Stimulated activated CD8-positive, alpha-beta memory T cell treated with anti-CD3 and anti-CD28 coated beads, Interleukin-7, amount 100 ng/mL, for 4 hours (primary cell): ENCODE results near the gene NEUROD2.

Experiments used
- DNase-seq, 2 donors: peaks; one replicate each; pipeline ENCODE4 v3.0.0-alpha.2; 2020; ENCODE audit warnings: low read depth in 2 of 2

Gene NEUROD2

GRCh38 chr17:39580082-39580468, 27.6 kb downstream of the NEUROD2 start:
- DNase-seq: no peak

GRCh38 chr17:39579318-39580081, 28.2 kb downstream of the NEUROD2 start:
- DNase-seq: no peak

GRCh38 chr17:39578272-39578671, 29.4 kb downstream of the NEUROD2 start:
- DNase-seq: no peak

GRCh38 chr17:39576187-39576586, 31.5 kb downstream of the NEUROD2 start:
- DNase-seq: no peak

- DNase-seq: no peak
Observed at GRCh38 chr17:39573447-39574298, 34.0 kb downstream of the NEUROD2 start.

- no peak for DNase-seq
Observed at GRCh38 chr17:39572121-39572520, 35.6 kb downstream of the NEUROD2 start.

- no peak for DNase-seq
Observed at GRCh38 chr17:39569126-39569525, 38.6 kb downstream of the NEUROD2 start.

- DNase-seq: no peak
Observed at GRCh38 chr17:39568702-39569101, 39.0 kb downstream of the NEUROD2 start.

GRCh38 chr17:39566094-39566850, 41.4 kb downstream of the NEUROD2 start:
- no peak for DNase-seq

- DNase-seq: no peak
Observed at GRCh38 chr17:39564211-39564848, 43.4 kb downstream of the NEUROD2 start.

- no peak for DNase-seq
Observed at GRCh38 chr17:39563476-39563875, 44.2 kb downstream of the NEUROD2 start.

- DNase-seq: no peak
Observed at GRCh38 chr17:39562976-39563375, 44.7 kb downstream of the NEUROD2 start.

GRCh38 chr17:39562395-39562794, 45.3 kb downstream of the NEUROD2 start:
- DNase-seq: no peak

- no peak for DNase-seq
Observed at GRCh38 chr17:39556423-39556822, 51.3 kb downstream of the NEUROD2 start.

- DNase-seq: no peak
Observed at GRCh38 chr17:39555368-39555767, 52.4 kb downstream of the NEUROD2 start.
